HCT116 (cell line): Measurements from ENCODE around the gene SNX15.
"Not testable (repeated sequence)": the region's sequence is repeated elsewhere in the genome, so short reads cannot be mapped to it uniquely, and the experiment has no call there.

Experiments
- CTCF ChIP-seq, 3 experiments: fragments of 200-600 bp in 1 of 3; sonication (generic) in 1 of 3; IDR thresholded peaks in 2 of 3; conservative IDR thresholded peaks in 1 of 3; 2 replicates each; pipeline ENCODE4 v1.5.1; 2012 to 2017; ENCODE audit warnings: low read depth in 2 of 3, low read length in 2 of 3, antibody characterized with exemption in 1 of 3, borderline replicate concordance in 1 of 3, control low read depth in 1 of 3, mild to moderate bottlenecking in 1 of 3, mixed read lengths in 1 of 3, mixed run types in 1 of 3, moderate library complexity in 1 of 3; ENCODE audit not compliant: insufficient read depth in 1 of 3
- EGR1 ChIP-seq: IDR thresholded peaks from 2 replicates; pipeline ENCODE4 v1.6.1; 2012; ENCODE audit warnings: low read depth
- EZH2 ChIP-seq: fragments of 200-600 bp; sonication (generic); IDR thresholded peaks from 2 replicates; pipeline ENCODE4 v1.6.1; 2017; ENCODE audit warnings: antibody characterized with exemption, mixed run types
- EZH2phosphoT487 ChIP-seq: fragments of 200-600 bp; IDR thresholded peaks from 2 replicates; pipeline ENCODE4 v1.6.1; 2018; ENCODE audit warnings: antibody characterized with exemption, borderline replicate concordance
- FOSL1 ChIP-seq: IDR thresholded peaks from 2 replicates; pipeline ENCODE4 v1.6.1; 2012; ENCODE audit warnings: low read depth
- POLR2A ChIP-seq: IDR thresholded peaks from 2 replicates; pipeline ENCODE4 v1.7.0; 2011; ENCODE audit warnings: borderline replicate concordance; ENCODE audit not compliant: insufficient read depth, insufficient read length; ENCODE audit errors: extremely low read depth
- POLR2AphosphoS5 ChIP-seq: IDR thresholded peaks from 2 replicates; pipeline ENCODE4 v1.6.1; 2011; ENCODE audit warnings: mild to moderate bottlenecking, low read depth, low read length, moderate library complexity
- RAD21 ChIP-seq: IDR thresholded peaks from 2 replicates; pipeline ENCODE4 v1.6.1; 2012; ENCODE audit warnings: low read depth, mild to moderate bottlenecking
- SIN3A ChIP-seq: IDR thresholded peaks from 2 replicates; pipeline ENCODE4 v1.6.1; 2012; ENCODE audit warnings: low read depth
- SRF ChIP-seq: IDR thresholded peaks from 2 replicates; pipeline ENCODE4 v1.6.1; 2012; ENCODE audit warnings: low read depth
- ZBTB33 ChIP-seq: IDR thresholded peaks from 2 replicates; pipeline ENCODE4 v1.6.1; 2011; ENCODE audit warnings: mild to moderate bottlenecking, low read length, moderate library complexity; ENCODE audit not compliant: insufficient replicate concordance; ENCODE audit errors: extremely low read depth
- ZNF274 ChIP-seq: fragments of 200-500 bp; sonication (Bioruptor generic); IDR thresholded peaks from 2 replicates; pipeline ENCODE4 v1.6.1; 2014; ENCODE audit warnings: mild to moderate bottlenecking, low read depth, low read length, inconsistent platforms

GRCh38 chr11:65023502-65023901 lies 3.7 kb upstream of the SNX15 start:
- TF ChIP-seq FOSL1; EZH2phosphoT487; ZBTB33; POLR2AphosphoS5; CTCF (IDR thresholded peaks at IDR 0.05 in 2 of 3, conservative IDR thresholded peaks at IDR 0.05 in 1 of 3; ENCODE audit: borderline replicate concordance in 1 of 3, insufficient read depth in 1 of 3, low read depth in 2 of 3, low read length in 2 of 3); SRF; RAD21; EGR1; SIN3A; EZH2; ZNF274; POLR2A: not testable (repeated sequence)
